WTC11 (cell line): ENCODE data around the gene ZNF750. TPM values are rescaled to one million over a fixed set of nuclear protein-coding genes. Genes with fewer than 3 reads are reported as not detected.

ENCODE experiments used
- ATAC-seq: fragments of 200-7000 bp; cut with Tn5 transposase; 2 replicates; pipeline ENCODE4 v1.10.0; 2021; ENCODE audit warnings: mild to moderate bottlenecking, moderate library complexity
- CTCF ChIA-PET: fragments of 300-600 bp; sonication (Branson Sonifier 250); formaldehyde crosslinking; loops from one replicate; lab custom pipeline; 2021; ENCODE audit warnings: antibody characterized with exemption; lab: Charles Lee
- POLR2A ChIA-PET: fragments of 350-600 bp; sonication (Branson Sonifier 250); formaldehyde crosslinking; loops from one replicate; lab custom pipeline; 2021; ENCODE audit warnings: antibody characterized with exemption; lab: Charles Lee
- DNase-seq: peaks from one replicate; pipeline ENCODE4 v3.0.0; 2021; ENCODE audit warnings: low spot score
- H3K27ac Mint-ChIP-seq: 2 replicates; pipeline ENCODE4 v1.8.0; 2021; ENCODE audit warnings: mixed read lengths
- H3K27me3 Mint-ChIP-seq: 2 replicates; pipeline ENCODE4 v1.8.0; 2021; ENCODE audit warnings: low read depth, mild to moderate bottlenecking, moderate library complexity, mixed read lengths
- H3K36me3 Mint-ChIP-seq: 2 replicates; pipeline ENCODE4 v1.8.0; 2021; ENCODE audit warnings: mixed read lengths
- H3K4me1 Mint-ChIP-seq: 2 replicates; pipeline ENCODE4 v1.8.0; 2022; ENCODE audit warnings: mixed read lengths
- H3K4me3 Mint-ChIP-seq: 2 replicates; pipeline ENCODE4 v1.8.0; 2021; ENCODE audit warnings: mild to moderate bottlenecking, moderate library complexity, mixed read lengths
- H3K9me3 Mint-ChIP-seq: 2 replicates; pipeline ENCODE4 v1.8.0; 2021; ENCODE audit warnings: mixed read lengths
- ATF2 ChIP-seq: sonication (generic); formaldehyde crosslinking; IDR thresholded peaks from 2 replicates; pipeline ENCODE4 v1.8.1; 2022; ENCODE audit warnings: low read depth, missing genetic modification reagents, borderline replicate concordance
- ATF3 ChIP-seq: sonication (generic); formaldehyde crosslinking; conservative IDR thresholded peaks from 2 replicates; pipeline ENCODE4 v1.8.1; 2022; ENCODE audit warnings: mild to moderate bottlenecking, missing genetic modification reagents
- CREM ChIP-seq: sonication (generic); formaldehyde crosslinking; IDR thresholded peaks from 2 replicates; pipeline ENCODE4 v1.8.1; 2022; ENCODE audit warnings: mild to moderate bottlenecking, missing genetic modification reagents, moderate library complexity
- E2F4 ChIP-seq: sonication (generic); formaldehyde crosslinking; IDR thresholded peaks from 2 replicates; pipeline ENCODE4 v1.8.1; 2022; ENCODE audit warnings: low read depth, mild to moderate bottlenecking, moderate library complexity, missing genetic modification reagents, borderline replicate concordance
- ELF4 ChIP-seq: sonication (generic); formaldehyde crosslinking; IDR thresholded peaks from 2 replicates; pipeline ENCODE4 v1.8.1; 2022; ENCODE audit warnings: low read depth, mild to moderate bottlenecking, moderate library complexity, missing genetic modification reagents
- EMX1 ChIP-seq: fragments of 250-450 bp; sonication (Bioruptor Pico); IDR thresholded peaks from 2 replicates; pipeline ENCODE4 v1.8.0; 2021; ENCODE audit warnings: mild to moderate bottlenecking
- ETV6 ChIP-seq: sonication (generic); formaldehyde crosslinking; IDR thresholded peaks from 2 replicates; pipeline ENCODE4 v1.8.1; 2022; ENCODE audit warnings: mild to moderate bottlenecking, missing genetic modification reagents
- FOXJ3 ChIP-seq: sonication (generic); formaldehyde crosslinking; IDR thresholded peaks from 2 replicates; pipeline ENCODE4 v1.9.0; 2021; ENCODE audit warnings: missing genetic modification reagents, mild to moderate bottlenecking, borderline replicate concordance
- JUN ChIP-seq: sonication (generic); formaldehyde crosslinking; IDR thresholded peaks from 2 replicates; pipeline ENCODE4 v1.8.0; 2023; ENCODE audit warnings: mild to moderate bottlenecking, missing genetic modification reagents
- MAX ChIP-seq: sonication (generic); formaldehyde crosslinking; IDR thresholded peaks from 2 replicates; pipeline ENCODE4 v1.8.0; 2022; ENCODE audit warnings: mild to moderate bottlenecking, missing genetic modification reagents
- NR2C2 ChIP-seq: sonication (generic); formaldehyde crosslinking; IDR thresholded peaks from 2 replicates; pipeline ENCODE4 v1.8.0; 2022; ENCODE audit warnings: mild to moderate bottlenecking, missing genetic modification reagents
- NR3C1 ChIP-seq: sonication (generic); formaldehyde crosslinking; conservative IDR thresholded peaks from 2 replicates; pipeline ENCODE4 v1.8.1; 2023; ENCODE audit warnings: low read depth, mild to moderate bottlenecking, missing genetic modification reagents
- PREB ChIP-seq: sonication (generic); formaldehyde crosslinking; IDR thresholded peaks from 2 replicates; pipeline ENCODE4 v1.8.1; 2022; ENCODE audit warnings: mild to moderate bottlenecking, missing genetic modification reagents, moderate library complexity, borderline replicate concordance
- TCF7 ChIP-seq: sonication (generic); formaldehyde crosslinking; IDR thresholded peaks from 2 replicates; pipeline ENCODE4 v1.8.0; 2022; ENCODE audit warnings: mild to moderate bottlenecking, low read depth, missing genetic modification reagents, moderate library complexity
- TEAD4 ChIP-seq: sonication (generic); formaldehyde crosslinking; IDR thresholded peaks from 2 replicates; pipeline ENCODE4 v1.8.0; 2022; ENCODE audit warnings: mild to moderate bottlenecking, missing genetic modification reagents
- TP53 ChIP-seq: sonication (generic); formaldehyde crosslinking; IDR thresholded peaks from 2 replicates; pipeline ENCODE4 v1.8.1; 2023; ENCODE audit warnings: mild to moderate bottlenecking, missing genetic modification reagents
- USF1 ChIP-seq: sonication (generic); formaldehyde crosslinking; IDR thresholded peaks from 2 replicates; pipeline ENCODE4 v1.8.0; 2022; ENCODE audit warnings: mild to moderate bottlenecking, missing genetic modification reagents
- ZNF396 ChIP-seq: fragments of 250-450 bp; sonication (Bioruptor Pico); IDR thresholded peaks from 2 replicates; pipeline ENCODE4 v1.8.0; 2021; ENCODE audit warnings: mild to moderate bottlenecking, moderate library complexity, borderline replicate concordance
- total RNA-seq: library from RNA; stranded (reverse); gene quantifications from 3 replicates; pipeline ENCODE4 v1.2.3, GENCODE V29; 2021

The ZNF750 gene
- total RNA-seq, 1 experiment from 2014 or later, result 0.04 TPM

GRCh38 chr17:82876149-82876548 is 36.3 kb upstream of the ZNF750 start (continued):
- TF ChIP-seq TEAD4 (CRISPR knock-in tag), result no peak

- peaks cover 26% of the 10 kb centered on the region for H3K4me1 Mint-ChIP-seq
- DNase-seq (peak; percentile 71), ATAC-seq (peak; percentile 54)
- no peak overlapping the region; the same call in 1 of the 2 replicates for H3K4me3 Mint-ChIP-seq
- TF ChIP-seq ELF4 (no peak), MAX (0 out of 2 replicates have a peak, but pooled peaks have one; percentile 22)
- POLR2A ChIA-PET, result no interaction called here
- H3K9me3 Mint-ChIP-seq, result peaks cover 5% of the 10 kb centered on the region; the same call in 1 of the 2 replicates
- CTCF ChIA-PET, result interaction anchor here (0.8 to 3.5 kb wide), 5 partner anchors 32 to 207 kb away, joined by 3 to 14 read pairs (median 6); no protein-coding TSS in a partner anchor
- H3K27ac Mint-ChIP-seq, result peak overlapping the region; percentile 87
- no peaks in the 10 kb centered on the region for H3K27me3 Mint-ChIP-seq
- peaks cover 27% of the 10 kb centered on the region for H3K36me3 Mint-ChIP-seq
These were observed 35.6 kb upstream of the ZNF750 start for GRCh38 chr17:82875407-82875856.

GRCh38 chr17:82874011-82874835 is 34.4 kb upstream of the ZNF750 start:
- peak overlapping the region; percentile 87 for H3K27ac Mint-ChIP-seq
- peaks cover 24% of the 10 kb centered on the region for H3K4me1 Mint-ChIP-seq
- no peaks in the 10 kb centered on the region for H3K9me3 Mint-ChIP-seq
- no peak overlapping the region for H3K4me3 Mint-ChIP-seq
- no peak for DNase-seq
- no peaks in the 10 kb centered on the region for H3K27me3 Mint-ChIP-seq
- ChIA-PET CTCF (interaction anchor here (1.4 to 1.5 kb wide), 3 partner anchors 9 to 92 kb away, joined by 3 to 8 read pairs (median 6); no protein-coding TSS in a partner anchor), POLR2A (no interaction called here)
- peaks cover 21% of the 10 kb centered on the region for H3K36me3 Mint-ChIP-seq
- no peak for ATAC-seq
- TF ChIP-seq NR3C1, result no peak
- no peak for TF ChIP-seq ZNF396 (CRISPR knock-in tag)
- TF ChIP-seq TCF7 (CRISPR knock-in tag), result no peak
- TF ChIP-seq TP53 (CRISPR knock-in tag), result no peak
- TF ChIP-seq FOXJ3, result no peak
- TF ChIP-seq ELF4, result no peak
- TF ChIP-seq EMX1 (CRISPR knock-in tag), result no peak
- TF ChIP-seq USF1 (CRISPR knock-in tag), result no peak
- TF ChIP-seq JUN (CRISPR knock-in tag), result no peak
- no peak for TF ChIP-seq ATF3 (CRISPR knock-in tag)
- no peak for TF ChIP-seq PREB (CRISPR knock-in tag)
- no peak for TF ChIP-seq E2F4 (CRISPR knock-in tag)
- no peak for TF ChIP-seq NR2C2
- TF ChIP-seq CREM (CRISPR knock-in tag), result no peak
- TF ChIP-seq ATF2, result no peak
- no peak for TF ChIP-seq ETV6 (CRISPR knock-in tag)
- TF ChIP-seq MAX, result no peak
- TF ChIP-seq, all 79 proteins: peak for 0
